ENCODE data around the gene TMA7.

DNA sequence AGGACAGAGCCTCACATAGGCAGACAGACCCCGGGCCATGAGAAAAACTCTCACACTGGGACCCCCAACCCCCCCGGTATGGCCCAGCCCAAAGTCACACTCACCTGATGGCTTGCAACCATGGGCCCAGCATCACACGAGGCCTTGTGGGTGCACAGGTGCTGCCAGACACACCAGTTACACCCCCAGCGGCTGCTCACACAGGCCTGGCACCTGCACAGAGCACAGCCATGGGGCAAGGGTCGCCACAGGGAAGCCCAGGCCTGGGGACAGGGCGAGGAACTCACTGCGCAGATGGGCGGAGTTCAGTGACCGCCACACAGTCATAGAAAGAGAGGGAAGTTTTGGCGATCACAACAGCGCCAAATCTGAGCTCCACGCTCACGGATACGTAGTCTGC lies 19.5 kb upstream of the TMA7 start:
- TF ChIP-seq ZNF274 (IDR thresholded peaks at IDR 0.05; ENCODE audit: low read depth, low read length) (no peak), YY1 (IDR thresholded peaks at IDR 0.05; ENCODE audit: insufficient read depth, insufficient read length) (no peak), SUZ12 (IDR thresholded peaks at IDR 0.05; ENCODE audit: extremely low read depth, insufficient read depth, insufficient read length) (no peak)
